Osteoblast (primary cell): Measurements from ENCODE around the gene SGTA. TPM values are rescaled to one million over a fixed set of nuclear protein-coding genes. Genes with fewer than 3 reads are reported as not detected.
A peak's percentile ranks its signal among the peaks of the same experiment; 100 is the strongest.

Experiments used
- DNase-seq: peaks from one replicate; pipeline ENCODE4 v3.0.0; 2011; ENCODE audit warnings: low spot score, mixed read lengths; ENCODE audit not compliant: insufficient read length; ENCODE audit errors: missing footprints
- H2AFZ ChIP-seq: 2 replicates; pipeline ENCODE4 v1.6.0; 2011; ENCODE audit warnings: mild to moderate bottlenecking, low read length
- H3K27ac ChIP-seq: 2 replicates; pipeline ENCODE4 v1.5.1; 2011; ENCODE audit warnings: mild to moderate bottlenecking, low read depth, low read length, moderate library complexity
- H3K27me3 ChIP-seq: 2 replicates; pipeline ENCODE4 v1.6.0; 2012; ENCODE audit warnings: mild to moderate bottlenecking, control low read depth, inconsistent platforms, low read length, moderate library complexity; ENCODE audit not compliant: insufficient read depth
- H3K36me3 ChIP-seq: 2 replicates; pipeline ENCODE4 v1.5.1; 2011; ENCODE audit warnings: mild to moderate bottlenecking, low read length, control low read depth, moderate library complexity; ENCODE audit not compliant: insufficient read depth
- H3K4me1 ChIP-seq: 2 replicates; pipeline ENCODE4 v1.5.1; 2011; ENCODE audit warnings: mild to moderate bottlenecking, low read length, control low read depth, moderate library complexity; ENCODE audit not compliant: insufficient read depth
- H3K4me2 ChIP-seq: 2 replicates; pipeline ENCODE4 v1.6.0; 2011; ENCODE audit warnings: mild to moderate bottlenecking, low read length; ENCODE audit not compliant: insufficient read depth
- H3K4me3 ChIP-seq: fragments of 200-600 bp; sonication (generic); 3 replicates; pipeline ENCODE4 v1.5.1; 2012; ENCODE audit warnings: mild to moderate bottlenecking, low read length, inconsistent platforms; ENCODE audit not compliant: insufficient read depth
- H3K79me2 ChIP-seq: 2 replicates; pipeline ENCODE4 v1.6.0; 2012; ENCODE audit warnings: mild to moderate bottlenecking, low read length, control low read depth, inconsistent platforms; ENCODE audit not compliant: insufficient read depth
- H3K9me3 ChIP-seq: 2 replicates; pipeline ENCODE4 v1.5.1; 2011; ENCODE audit warnings: low read depth, low read length, control low read depth
- H4K20me1 ChIP-seq: 2 replicates; pipeline ENCODE4 v1.6.0; 2012; ENCODE audit warnings: mild to moderate bottlenecking, low read length, control low read depth; ENCODE audit not compliant: insufficient read depth
- total RNA-seq: library from RNA; depleted of rRNA; stranded (reverse); fragments of >200 nt; gene quantifications from 2 replicates; pipeline ENCODE4 v1.2.3, GENCODE V29; 2012
- TF ChIP-seq, protein P1 (sequence below): IDR thresholded peaks from 2 replicates; pipeline ENCODE4 v1.5.1; 2011; ENCODE audit warnings: mild to moderate bottlenecking, low read depth, low read length, moderate library complexity; ENCODE audit errors: extremely low read depth

SGTA gene
- total RNA-seq, 1 donor: 38.7 TPM

GRCh38 chr19:2811221-2811722 is 28.2 kb upstream of the SGTA start:
- Histone ChIP-seq H3K4me2 (no peak overlapping the region), H3K4me3 (no peak overlapping the region), H3K36me3 (peaks cover 24% of the 10 kb centered on the region), H3K9me3 (no peaks in the 10 kb centered on the region), H3K4me1 (no peaks in the 10 kb centered on the region), H4K20me1 (no peaks in the 10 kb centered on the region), H3K27ac (no peak overlapping the region), H2AFZ (no peak overlapping the region), H3K27me3 (no peaks in the 10 kb centered on the region), H3K79me2 (no peaks in the 10 kb centered on the region)
- DNase-seq: peak; percentile 76
- TF ChIP-seq, protein P1, sequence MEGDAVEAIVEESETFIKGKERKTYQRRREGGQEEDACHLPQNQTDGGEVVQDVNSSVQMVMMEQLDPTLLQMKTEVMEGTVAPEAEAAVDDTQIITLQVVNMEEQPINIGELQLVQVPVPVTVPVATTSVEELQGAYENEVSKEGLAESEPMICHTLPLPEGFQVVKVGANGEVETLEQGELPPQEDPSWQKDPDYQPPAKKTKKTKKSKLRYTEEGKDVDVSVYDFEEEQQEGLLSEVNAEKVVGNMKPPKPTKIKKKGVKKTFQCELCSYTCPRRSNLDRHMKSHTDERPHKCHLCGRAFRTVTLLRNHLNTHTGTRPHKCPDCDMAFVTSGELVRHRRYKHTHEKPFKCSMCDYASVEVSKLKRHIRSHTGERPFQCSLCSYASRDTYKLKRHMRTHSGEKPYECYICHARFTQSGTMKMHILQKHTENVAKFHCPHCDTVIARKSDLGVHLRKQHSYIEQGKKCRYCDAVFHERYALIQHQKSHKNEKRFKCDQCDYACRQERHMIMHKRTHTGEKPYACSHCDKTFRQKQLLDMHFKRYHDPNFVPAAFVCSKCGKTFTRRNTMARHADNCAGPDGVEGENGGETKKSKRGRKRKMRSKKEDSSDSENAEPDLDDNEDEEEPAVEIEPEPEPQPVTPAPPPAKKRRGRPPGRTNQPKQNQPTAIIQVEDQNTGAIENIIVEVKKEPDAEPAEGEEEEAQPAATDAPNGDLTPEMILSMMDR: no peak

GRCh38 chr19:2810141-2811091 is 27.3 kb upstream of the SGTA start:
- H3K4me1 ChIP-seq: no peaks in the 10 kb centered on the region
- peaks cover 25% of the 10 kb centered on the region for H3K36me3 ChIP-seq
- no peaks in the 10 kb centered on the region for H3K27me3 ChIP-seq
- no peak overlapping the region for H3K4me2 ChIP-seq
- H4K20me1 ChIP-seq: no peaks in the 10 kb centered on the region
- DNase-seq: peak; percentile 85
- H3K4me3 ChIP-seq: no peak overlapping the region
- H3K9me3 ChIP-seq: no peaks in the 10 kb centered on the region
- TF ChIP-seq, protein P1: no peak
- H3K27ac ChIP-seq: no peak overlapping the region
- H3K79me2 ChIP-seq: no peaks in the 10 kb centered on the region
- no peak overlapping the region for H2AFZ ChIP-seq

DNA sequence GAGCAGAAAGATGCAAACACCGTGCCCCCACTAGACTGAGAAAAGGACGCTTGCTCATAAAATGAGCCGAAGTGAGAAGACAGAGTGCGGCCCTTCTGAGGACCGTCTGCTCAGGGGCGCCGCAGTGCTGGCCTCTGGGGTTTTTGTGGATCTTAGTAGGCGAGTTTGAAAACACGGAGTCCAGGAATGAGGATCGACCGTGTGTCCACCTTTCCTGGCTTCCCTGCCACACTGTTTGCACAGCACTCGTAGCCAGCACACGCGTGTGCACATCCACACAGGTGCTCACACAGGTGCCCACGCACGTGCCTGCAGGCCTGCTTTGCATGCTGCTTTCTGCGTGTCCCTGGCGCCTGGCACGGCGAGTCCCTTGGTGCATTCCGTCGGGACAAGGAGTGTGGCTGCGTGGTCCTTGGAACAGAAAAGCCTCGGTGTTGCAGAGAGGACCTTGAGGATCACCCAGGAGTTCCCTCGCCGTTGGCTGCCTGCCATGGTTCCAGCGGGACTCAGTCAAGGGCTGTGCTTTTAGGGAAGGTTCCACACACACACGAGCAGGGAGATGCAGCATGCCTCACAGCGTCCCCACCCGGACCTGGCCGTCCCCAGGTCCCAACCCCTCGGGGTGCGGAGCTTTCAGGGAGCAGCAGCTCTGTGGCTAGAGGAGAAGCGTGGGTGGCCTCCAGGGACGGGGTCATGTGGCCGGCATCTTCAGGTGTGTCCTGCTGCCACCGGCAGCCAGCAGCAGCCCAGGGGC is 26.5 kb upstream of the SGTA start:
- TF ChIP-seq, protein P1: no peak
- no peak overlapping the region for H3K4me2 ChIP-seq
- H3K27ac ChIP-seq: no peak overlapping the region
- no peaks in the 10 kb centered on the region for H3K9me3 ChIP-seq
- H3K27me3 ChIP-seq: no peaks in the 10 kb centered on the region
- no peak overlapping the region for H3K4me3 ChIP-seq
- no peak overlapping the region for H2AFZ ChIP-seq
- H3K79me2 ChIP-seq: no peaks in the 10 kb centered on the region
- H4K20me1 ChIP-seq: no peaks in the 10 kb centered on the region
- no peaks in the 10 kb centered on the region for H3K4me1 ChIP-seq
- DNase-seq: peak; percentile 85
- peaks cover 29% of the 10 kb centered on the region for H3K36me3 ChIP-seq
